H7 (cell line): Measurements from ENCODE around the gene CCDC159. TPM values are rescaled to one million over a fixed set of nuclear protein-coding genes. Genes with fewer than 3 reads are reported as not detected.
"Not testable (repeated sequence)": the region's sequence is repeated elsewhere in the genome, so short reads cannot be mapped to it uniquely, and the experiment has no call there.

ENCODE experiments used
- DNase-seq: peaks from one replicate; pipeline ENCODE4 v3.0.0; 2012
- H3K27me3 ChIP-seq: 2 replicates; pipeline ENCODE4 v1.6.0; 2011; ENCODE audit warnings: mild to moderate bottlenecking, low read length; ENCODE audit not compliant: control insufficient read depth, insufficient read depth
- H3K36me3 ChIP-seq: replicated peaks from 2 replicates; pipeline ENCODE4 v1.5.1; 2011; ENCODE audit warnings: low read length; ENCODE audit not compliant: control insufficient read depth, insufficient read depth
- H3K4me3 ChIP-seq: 2 replicates; pipeline ENCODE4 v1.5.1; 2011; ENCODE audit warnings: low read depth, mild to moderate bottlenecking, control low read depth, low read length, moderate library complexity; ENCODE audit not compliant: insufficient read depth
- total RNA-seq: library from RNA; depleted of rRNA; stranded (reverse); fragments of >200 nt; shearing (Covaris generic); gene quantifications from 2 replicates; pipeline ENCODE4 v1.2.3, GENCODE V29; 2014

CCDC159 gene
- total RNA-seq, 1 experiment from 2014 or later, result 5.5 TPM

GRCh38 chr19:11330127-11330526 is 16.2 kb upstream of the CCDC159 start:
- Histone ChIP-seq H3K36me3 (peaks cover 2% of the 10 kb centered on the region), H3K4me3 (no peak overlapping the region), H3K27me3 (no peaks in the 10 kb centered on the region)
- DNase-seq, result no peak

GRCh38 chr19:11331502-11331901 is 14.8 kb upstream of the CCDC159 start:
- Histone ChIP-seq H3K36me3 (peaks cover 2% of the 10 kb centered on the region), H3K27me3 (no peaks in the 10 kb centered on the region), H3K4me3 (no peak overlapping the region)
- DNase-seq, result no peak

DNA sequence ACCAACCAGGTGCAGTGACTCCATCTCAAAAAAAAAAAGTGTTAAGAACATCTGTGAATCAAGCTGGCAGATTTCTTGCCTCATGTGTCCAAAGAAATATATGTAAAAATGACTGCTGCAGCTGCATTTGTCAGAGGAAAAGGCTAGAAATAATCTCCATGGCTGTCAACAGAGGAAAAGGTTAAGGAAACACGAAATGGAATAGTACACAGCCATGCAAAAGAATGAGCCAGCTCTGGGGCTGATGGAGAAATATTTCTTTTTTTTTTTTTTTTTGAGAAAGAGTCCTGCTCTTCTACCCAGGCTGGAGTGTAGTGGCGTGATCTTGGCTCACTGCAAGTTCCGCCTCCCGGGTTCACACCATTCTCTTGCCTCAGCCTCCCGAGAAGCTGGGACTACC is 13.5 kb upstream of the CCDC159 start:
- DNase-seq, result no peak
- Histone ChIP-seq H3K27me3 (no peaks in the 10 kb centered on the region), H3K36me3 (peaks cover 3% of the 10 kb centered on the region), H3K4me3 (no peak overlapping the region)

GRCh38 chr19:11333838-11334237 is 12.5 kb upstream of the CCDC159 start:
- not testable (repeated sequence) for H3K36me3 ChIP-seq, H3K27me3 ChIP-seq, DNase-seq, H3K4me3 ChIP-seq

DNA sequence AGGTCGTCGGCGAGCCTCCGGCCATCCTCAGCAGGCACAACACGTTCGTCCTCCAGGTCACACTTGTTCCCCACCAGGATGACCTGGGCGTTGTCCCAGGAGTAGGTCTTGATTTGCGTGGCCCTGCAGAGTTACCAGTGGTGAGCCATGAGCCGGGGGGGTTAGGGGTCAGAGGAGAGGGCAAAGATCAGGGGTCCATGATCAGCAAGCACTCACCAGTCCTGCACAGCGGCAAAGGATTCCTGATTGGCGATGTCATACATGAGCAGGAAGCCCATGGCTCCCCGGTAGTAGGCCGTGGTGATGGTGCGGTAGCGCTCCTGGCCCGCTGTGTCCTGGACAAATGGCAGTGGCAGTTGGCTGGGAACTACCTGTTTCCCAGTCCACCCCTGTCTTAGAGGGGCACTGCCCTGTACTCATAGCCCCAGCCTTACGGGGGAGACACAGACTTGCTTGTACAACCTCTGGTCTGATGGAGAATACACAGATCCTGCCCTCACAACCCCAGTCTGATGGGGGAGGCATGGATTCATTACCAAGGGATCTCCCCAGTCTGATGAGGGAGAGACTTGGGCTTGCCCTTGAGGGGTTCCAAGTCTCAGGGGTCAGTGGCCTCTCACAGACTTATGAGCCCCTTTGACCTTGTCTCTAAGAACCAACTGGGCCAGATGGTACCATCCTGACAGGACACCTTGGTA is 10.7 kb upstream of the CCDC159 start:
- Histone ChIP-seq H3K36me3 (peaks cover 3% of the 10 kb centered on the region), H3K27me3 (no peaks in the 10 kb centered on the region), H3K4me3 (no peak overlapping the region)
- DNase-seq, result no peak

DNA sequence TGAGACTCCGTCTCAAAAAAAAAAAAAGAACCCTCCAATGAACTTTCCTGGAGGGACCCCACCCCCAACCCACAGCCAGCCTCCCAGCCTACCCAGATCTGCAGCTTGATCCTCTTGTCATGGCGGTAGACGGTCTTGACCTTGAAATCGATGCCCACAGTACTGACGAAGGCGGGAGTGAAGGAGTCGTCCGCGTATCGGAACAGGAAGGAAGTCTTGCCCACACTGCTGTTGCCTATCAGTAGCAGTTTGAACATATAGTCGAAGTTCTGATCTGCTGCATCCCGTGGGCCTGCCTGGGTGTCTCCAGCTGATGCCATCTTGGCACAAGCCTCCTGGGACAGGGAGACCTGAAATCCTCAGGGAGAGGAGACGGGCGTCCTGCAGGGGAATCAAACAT is 9.2 kb upstream of the CCDC159 start:
- DNase-seq, result no peak
- Histone ChIP-seq H3K36me3 (peaks cover 5% of the 10 kb centered on the region), H3K27me3 (no peaks in the 10 kb centered on the region), H3K4me3 (no peak overlapping the region)

DNA sequence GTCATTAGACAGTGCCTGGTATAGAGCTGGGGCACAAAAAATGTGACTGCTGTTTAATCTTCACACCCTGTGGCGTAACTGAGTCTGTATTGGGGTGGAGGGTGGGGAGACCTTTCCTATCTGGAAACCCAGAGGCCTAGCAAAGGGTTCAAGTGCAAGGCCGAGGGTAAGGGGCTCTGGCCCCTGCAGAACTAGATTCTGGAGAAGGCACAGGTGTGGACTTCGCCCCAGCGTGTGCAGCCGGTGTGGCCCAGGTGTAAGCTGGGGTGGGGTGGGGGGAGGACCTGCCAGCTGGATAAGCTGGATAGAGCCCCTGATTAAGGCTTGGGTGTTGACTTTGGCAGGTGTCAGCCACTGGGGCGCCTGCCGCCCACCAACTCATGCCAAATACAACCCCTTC is 8.2 kb upstream of the CCDC159 start:
- no peaks in the 10 kb centered on the region for H3K27me3 ChIP-seq
- H3K36me3 ChIP-seq, result peaks cover 6% of the 10 kb centered on the region
- peak; percentile 34 for DNase-seq
- no peak overlapping the region for H3K4me3 ChIP-seq

GRCh38 chr19:11338569-11339253 is 7.6 kb upstream of the CCDC159 start:
- Histone ChIP-seq H3K36me3 (peaks cover 6% of the 10 kb centered on the region), H3K4me3 (peak overlapping the region; percentile 69), H3K27me3 (no peaks in the 10 kb centered on the region)
- DNase-seq, result peak; percentile 22

GRCh38 chr19:11339254-11340098 is 6.8 kb upstream of the CCDC159 start, which contains the start of gene RAB3D:
Gene RAB3D, minus strand, starts transcription at chr19:11339657. Its CDS starts 2,258 bp downstream, at chr19:11337399.
- H3K36me3 ChIP-seq, result peaks cover 6% of the 10 kb centered on the region
- no peaks in the 10 kb centered on the region for H3K27me3 ChIP-seq
- peak; percentile 100 for DNase-seq
- peak within 1 kb of the TSS; percentile 69 for H3K4me3 ChIP-seq

DNA sequence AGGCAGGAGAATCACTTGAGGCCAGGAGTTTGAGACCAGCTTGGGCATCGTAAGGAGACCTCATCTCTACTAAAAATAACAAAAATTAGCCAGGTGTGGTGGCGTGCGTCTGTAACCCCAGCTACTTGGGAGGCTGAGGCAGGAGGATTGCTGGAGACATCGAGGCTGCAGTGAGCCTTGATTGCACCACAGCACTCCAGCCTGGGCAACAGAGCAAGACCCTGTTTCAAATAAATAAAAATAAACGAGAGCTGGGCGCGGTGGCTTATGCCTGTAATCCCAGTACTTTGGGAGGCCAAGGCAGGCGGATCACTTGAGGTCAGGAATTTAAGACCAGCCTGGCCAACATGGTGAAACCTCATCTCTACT is 6.2 kb upstream of the CCDC159 start:
- not testable (repeated sequence) for H3K4me3 ChIP-seq, H3K36me3 ChIP-seq, DNase-seq, H3K27me3 ChIP-seq

DNA sequence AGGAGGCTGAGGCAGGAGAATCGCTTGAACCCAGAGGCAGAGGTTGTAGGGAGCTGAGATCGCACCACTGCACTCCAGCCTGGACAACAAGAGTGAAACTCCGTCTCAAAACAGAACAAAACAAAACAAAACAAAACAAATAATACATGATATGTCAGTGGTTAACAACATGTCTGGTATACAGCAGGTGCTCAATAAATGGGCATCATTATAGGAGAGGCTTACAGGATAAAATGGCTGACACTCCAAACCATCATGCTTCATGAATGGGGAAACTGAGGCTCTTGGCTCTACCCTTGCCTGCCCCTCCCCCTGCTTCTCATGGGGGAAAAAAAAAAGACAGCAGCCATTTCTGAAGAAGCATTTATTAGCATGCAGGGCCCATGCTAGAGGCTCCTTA is 3.9 kb upstream of the CCDC159 start:
- no peak for DNase-seq
- no peaks in the 10 kb centered on the region for H3K27me3 ChIP-seq
- peaks cover 3% of the 10 kb centered on the region for H3K36me3 ChIP-seq
- H3K4me3 ChIP-seq, result no peak overlapping the region

- peak overlapping the region; percentile 86 for H3K4me3 ChIP-seq
- no peaks in the 10 kb centered on the region for H3K27me3 ChIP-seq
- H3K36me3 ChIP-seq, result peaks cover 3% of the 10 kb centered on the region
- DNase-seq, result peak; percentile 31
Observed at GRCh38 chr19:11345122-11345803, 1.1 kb upstream of the CCDC159 start.

DNA sequence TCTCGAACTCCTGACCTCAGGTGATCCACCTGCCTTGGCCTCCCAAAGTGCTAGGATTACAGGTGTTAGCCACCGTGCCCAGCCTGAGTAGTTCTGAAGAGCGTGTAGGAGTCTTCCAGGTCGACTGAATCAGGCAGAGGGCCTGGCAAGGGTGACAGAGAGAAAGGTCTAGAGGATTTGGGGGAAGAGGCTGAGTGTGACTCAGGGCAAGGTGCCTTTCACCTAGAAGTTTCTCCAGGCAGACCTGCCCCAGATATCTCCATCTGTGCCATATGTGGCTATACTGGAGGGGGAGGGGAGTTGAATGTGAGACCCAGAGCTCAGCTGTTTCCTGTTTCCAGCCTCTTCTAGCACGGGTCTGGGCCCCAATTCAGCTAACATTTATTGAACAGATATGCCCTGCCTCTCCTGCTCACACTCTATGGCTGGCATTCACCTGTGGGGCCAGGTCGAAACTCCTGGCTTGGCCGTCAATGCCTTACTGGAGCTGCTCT is 1.3 kb downstream of the CCDC159 start:
- Histone ChIP-seq H3K36me3 (no peaks in the 10 kb centered on the region; the same call in 1 of the 2 replicates), H3K4me3 (no peak overlapping the region), H3K27me3 (no peaks in the 10 kb centered on the region; the same call in 1 of the 2 replicates)
- DNase-seq, result no peak

- DNase-seq, result no peak
- no peaks in the 10 kb centered on the region for H3K36me3 ChIP-seq
- H3K27me3 ChIP-seq, result no peaks in the 10 kb centered on the region; the same call in 1 of the 2 replicates
- no peak overlapping the region for H3K4me3 ChIP-seq
Observed at GRCh38 chr19:11349171-11349570, 2.9 kb downstream of the CCDC159 start.
